GM21717 (cell line): ENCODE results near the gene SLC20A1.

Experiments
- ATAC-seq: cut with Tn5 transposase; IDR thresholded peaks from one replicate; pipeline ENCODE4 v1.9.1; 2021; ENCODE audit warnings: mild to moderate bottlenecking, moderate library complexity; ENCODE audit not compliant: unreplicated experiment

The SLC20A1 gene

GRCh38 chr2:112674229-112674628 is 28.5 kb downstream of the SLC20A1 start:
- no peak for ATAC-seq

- no peak for ATAC-seq
Measured at GRCh38 chr2:112679484-112679883, 33.7 kb downstream of the SLC20A1 start.

GRCh38 chr2:112680666-112681101 is 34.9 kb downstream of the SLC20A1 start:
- no peak for ATAC-seq

GRCh38 chr2:112682101-112682500 is 36.4 kb downstream of the SLC20A1 start:
- ATAC-seq, result no peak

- no peak for ATAC-seq
Measured at GRCh38 chr2:112683550-112684414, 38.0 kb downstream of the SLC20A1 start.

GRCh38 chr2:112684415-112684775 is 38.7 kb downstream of the SLC20A1 start:
- no peak for ATAC-seq

- ATAC-seq, result no peak
Measured at GRCh38 chr2:112685271-112685884, 39.6 kb downstream of the SLC20A1 start.

GRCh38 chr2:112686348-112687217 is 40.8 kb downstream of the SLC20A1 start:
- ATAC-seq, result no peak

- ATAC-seq, result no peak
Measured at GRCh38 chr2:112687522-112687921, 41.8 kb downstream of the SLC20A1 start.

GRCh38 chr2:112688086-112688880 is 42.5 kb downstream of the SLC20A1 start:
- no peak for ATAC-seq

GRCh38 chr2:112690853-112691401 is 45.2 kb downstream of the SLC20A1 start:
- no peak for ATAC-seq

- no peak for ATAC-seq
Measured at GRCh38 chr2:112691881-112692281, 46.1 kb downstream of the SLC20A1 start.

GRCh38 chr2:112692495-112692911 is 46.8 kb downstream of the SLC20A1 start:
- ATAC-seq, result peak; percentile 83

GRCh38 chr2:112692918-112693317 is 47.2 kb downstream of the SLC20A1 start:
- ATAC-seq, result no peak

GRCh38 chr2:112693596-112693995 is 47.9 kb downstream of the SLC20A1 start:
- no peak for ATAC-seq

- no peak for ATAC-seq
Measured at GRCh38 chr2:112694182-112694581, 48.4 kb downstream of the SLC20A1 start.

- no peak for ATAC-seq
Measured at GRCh38 chr2:112698834-112699515, 53.2 kb downstream of the SLC20A1 start.

GRCh38 chr2:112699984-112700667 is 54.4 kb downstream of the SLC20A1 start:
- ATAC-seq, result no peak

- ATAC-seq, result no peak
Measured at GRCh38 chr2:112701052-112701451, 55.3 kb downstream of the SLC20A1 start.
